Inflammatory macrophage (primary cell): Measurements from ENCODE around the gene LHFPL2.

Source experiments
- DNase-seq, 2 donors: peaks; one replicate each; pipeline ENCODE4 v3.0.0-alpha.2; 2020 to 2022

Gene LHFPL2

DNA sequence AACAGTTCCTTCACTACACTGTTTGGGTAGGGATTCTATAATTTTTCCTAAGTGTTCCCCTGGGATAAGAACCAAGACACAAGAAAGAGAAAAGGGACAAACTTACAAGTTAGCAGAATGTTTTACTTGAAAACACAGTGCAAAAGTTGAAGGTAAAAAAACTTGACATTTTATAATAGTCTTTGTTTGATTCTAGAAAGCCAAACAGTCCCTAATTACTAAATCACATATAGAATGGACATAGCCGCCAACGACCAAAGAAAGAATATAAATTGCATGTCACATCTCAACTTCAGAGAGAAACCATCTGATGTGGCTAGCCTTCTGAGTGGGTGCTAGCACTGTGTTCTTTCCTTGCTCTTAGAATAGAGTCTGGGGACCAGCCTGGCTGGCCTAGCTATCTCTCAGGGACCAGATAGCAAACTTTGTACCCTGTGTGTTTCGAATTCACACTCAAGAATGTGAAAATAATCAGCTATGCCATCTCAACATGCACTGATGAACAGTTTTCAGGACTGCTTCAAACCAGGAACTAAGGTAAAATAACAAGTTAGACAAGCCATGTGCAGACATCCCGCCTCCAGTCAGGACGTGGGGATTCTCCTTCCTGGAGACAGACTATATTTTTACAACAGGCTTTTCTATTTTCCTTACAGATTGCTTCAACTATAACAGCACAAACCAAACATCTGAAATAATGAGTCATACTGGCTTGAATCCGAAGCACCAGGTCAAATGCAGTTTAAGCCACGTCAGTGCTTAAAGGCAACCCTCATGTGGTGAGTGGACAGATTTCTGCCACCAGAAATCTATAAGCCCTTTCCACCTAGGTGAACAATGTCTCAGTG, 53.7 kb downstream of the LHFPL2 start:
- peak; percentile 76 for DNase-seq

DNA sequence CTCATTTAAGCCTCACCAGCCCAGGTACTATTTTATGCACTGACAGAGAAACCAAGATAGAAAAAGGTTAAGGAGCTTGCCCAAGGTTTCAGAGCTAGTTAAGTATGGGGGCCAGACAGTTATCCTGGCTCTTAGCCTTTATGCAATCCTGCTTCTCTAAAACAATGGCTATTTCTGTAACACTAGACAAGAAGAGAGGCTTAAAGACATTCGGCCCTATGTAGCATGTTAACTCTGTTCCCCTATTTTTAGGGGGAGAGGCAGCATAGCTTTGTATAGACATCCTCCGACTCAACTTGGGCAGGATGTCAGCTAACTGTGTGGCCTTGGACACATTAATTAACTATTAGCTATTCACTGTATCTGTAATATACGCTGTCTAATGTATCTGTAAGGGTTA, 54.6 kb downstream of the LHFPL2 start:
- peak; percentile 30 to 69 for DNase-seq

DNA sequence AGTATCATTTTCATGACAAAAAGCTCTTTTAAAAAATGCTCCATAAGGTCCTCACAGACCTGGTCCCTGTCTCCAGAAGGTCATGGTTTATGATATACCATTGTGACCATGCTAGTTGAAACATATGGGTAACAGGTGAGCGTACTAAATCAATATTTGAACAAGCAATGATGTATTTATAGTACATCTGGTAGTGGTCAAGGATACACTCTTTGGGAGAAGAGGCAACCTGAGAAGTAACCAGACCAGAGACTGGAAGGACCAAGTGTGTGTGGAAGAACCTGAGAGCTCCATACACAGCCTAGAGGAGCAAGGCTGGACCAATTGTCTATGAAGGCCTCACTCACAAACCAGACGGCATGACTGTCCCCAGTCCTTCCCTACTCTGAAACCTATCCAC, 55.1 kb downstream of the LHFPL2 start:
- no peak for DNase-seq

GRCh38 chr5:78592735-78593386, 55.7 kb downstream of the LHFPL2 start:
- DNase-seq: no peak

DNA sequence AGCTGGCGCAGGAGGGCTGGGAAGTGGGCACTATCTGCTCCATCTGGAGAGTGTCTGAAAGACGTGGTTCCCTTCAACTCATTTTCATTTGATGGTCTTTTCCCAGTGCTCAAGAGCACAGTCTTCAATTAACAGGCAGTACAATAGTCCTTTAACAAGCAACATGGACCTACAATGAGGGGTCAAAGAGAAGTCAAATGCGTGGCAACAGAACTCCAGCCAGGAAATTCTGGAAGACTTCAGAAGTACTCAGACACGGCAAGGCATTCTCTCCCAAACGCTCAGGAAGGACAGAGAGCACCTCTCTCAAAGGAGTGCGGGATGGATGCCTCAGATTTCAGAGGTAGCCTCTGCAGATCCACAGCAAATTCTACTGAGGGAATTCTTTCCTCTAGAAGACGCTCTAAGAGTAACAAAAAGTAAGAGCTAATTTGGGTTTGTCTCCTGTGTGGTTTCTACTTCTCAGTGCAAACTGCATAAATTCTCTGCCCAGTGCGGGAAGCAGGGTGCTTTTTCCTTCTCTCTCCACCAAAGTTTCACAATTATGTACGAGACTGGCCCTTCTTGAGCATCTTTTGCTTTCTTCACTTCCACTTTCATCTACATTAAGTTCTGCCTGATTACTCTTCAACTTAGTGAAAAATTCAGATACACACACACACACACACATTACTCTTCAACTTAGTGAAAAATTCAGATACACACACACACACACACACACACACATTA, 56.4 kb downstream of the LHFPL2 start:
- DNase-seq: peak; percentile 24 to 51

- peak; percentile 51 to 69 for DNase-seq
Observed at GRCh38 chr5:78591138-78591612, 57.4 kb downstream of the LHFPL2 start.

DNA sequence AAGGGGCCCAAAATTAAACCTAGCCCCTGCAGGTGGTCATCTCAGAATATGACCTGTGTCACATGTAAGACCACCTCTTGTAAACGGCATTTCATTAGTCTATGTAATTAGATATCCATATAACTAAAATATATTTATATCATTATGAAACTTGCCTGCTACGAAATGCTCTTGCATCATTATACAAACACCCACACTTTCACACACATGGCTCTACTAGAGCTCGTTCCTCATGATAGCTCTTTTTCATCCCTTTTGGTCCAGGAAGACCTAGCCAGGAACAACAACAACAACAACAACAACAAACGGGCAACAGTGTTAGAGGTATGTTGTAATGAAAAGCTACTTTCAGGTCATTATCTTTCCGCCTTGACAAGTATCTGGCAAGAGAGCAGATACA, 58.6 kb downstream of the LHFPL2 start:
- peak; percentile 65 to 68 for DNase-seq

- no peak for DNase-seq
Observed at GRCh38 chr5:78588507-78588906, 60.1 kb downstream of the LHFPL2 start.

GRCh38 chr5:78587775-78588291, 60.7 kb downstream of the LHFPL2 start:
- DNase-seq: peak; percentile 55 to 61

- DNase-seq: no peak
Observed at GRCh38 chr5:78587081-78587774, 61.3 kb downstream of the LHFPL2 start.

GRCh38 chr5:78586251-78586650, 62.3 kb downstream of the LHFPL2 start:
- peak; percentile 73 to 85 for DNase-seq

DNA sequence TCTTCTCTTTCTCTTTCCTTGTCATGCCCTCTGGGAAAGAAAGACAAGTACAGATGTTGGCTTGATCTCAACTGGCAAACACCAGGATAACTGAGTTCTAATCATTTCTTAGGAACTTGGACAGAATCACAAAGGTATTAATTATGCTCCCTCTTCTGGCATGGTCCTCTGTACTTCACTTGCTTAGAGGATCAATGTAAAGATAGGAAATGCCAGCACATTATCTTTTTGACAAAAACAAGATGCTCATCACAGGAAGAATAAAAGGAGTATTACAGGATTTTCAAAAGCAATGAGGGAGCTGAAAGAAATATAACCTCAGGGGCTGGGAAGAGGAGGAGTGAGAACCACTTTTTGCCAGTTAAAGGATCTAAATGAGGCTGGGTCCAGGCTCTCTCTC, 70.6 kb downstream of the LHFPL2 start:
- DNase-seq: no peak

DNA sequence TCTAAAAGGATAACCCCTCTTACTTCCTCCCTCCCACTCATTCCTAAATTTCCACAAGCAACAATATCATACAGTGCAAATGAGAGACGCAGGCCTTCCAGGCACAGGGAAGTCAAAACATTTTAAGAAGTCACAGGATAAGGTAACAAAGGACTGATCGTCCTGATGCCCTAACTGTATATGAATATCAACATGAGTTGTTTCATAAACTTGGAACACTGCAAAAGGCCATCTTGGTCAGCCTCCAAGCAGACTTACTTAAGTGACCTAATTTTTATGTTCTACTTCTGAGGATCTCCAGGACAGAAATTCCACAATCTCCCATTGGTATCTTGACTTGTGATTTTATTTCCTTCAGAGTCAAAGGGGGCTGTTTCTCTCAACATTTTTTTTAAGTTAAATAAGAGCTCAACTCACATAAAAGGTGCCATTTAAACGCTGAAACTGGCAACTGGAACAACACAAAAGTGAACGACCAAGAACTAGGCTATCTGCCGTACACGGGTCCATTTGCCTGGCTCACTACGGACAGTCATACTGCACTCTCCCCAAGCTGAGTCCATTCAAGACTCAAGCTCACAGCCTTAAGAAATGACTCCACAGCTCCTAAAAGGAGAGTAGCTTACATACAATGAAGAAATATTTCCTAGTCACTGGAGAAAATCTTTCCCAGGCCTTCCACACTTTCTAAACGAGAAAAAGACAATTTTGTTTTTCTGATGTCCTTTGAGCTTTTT, 71.3 kb downstream of the LHFPL2 start:
- DNase-seq: peak; percentile 25 to 38

- DNase-seq: no peak
Observed at GRCh38 chr5:78576376-78576775, 72.2 kb downstream of the LHFPL2 start.

DNA sequence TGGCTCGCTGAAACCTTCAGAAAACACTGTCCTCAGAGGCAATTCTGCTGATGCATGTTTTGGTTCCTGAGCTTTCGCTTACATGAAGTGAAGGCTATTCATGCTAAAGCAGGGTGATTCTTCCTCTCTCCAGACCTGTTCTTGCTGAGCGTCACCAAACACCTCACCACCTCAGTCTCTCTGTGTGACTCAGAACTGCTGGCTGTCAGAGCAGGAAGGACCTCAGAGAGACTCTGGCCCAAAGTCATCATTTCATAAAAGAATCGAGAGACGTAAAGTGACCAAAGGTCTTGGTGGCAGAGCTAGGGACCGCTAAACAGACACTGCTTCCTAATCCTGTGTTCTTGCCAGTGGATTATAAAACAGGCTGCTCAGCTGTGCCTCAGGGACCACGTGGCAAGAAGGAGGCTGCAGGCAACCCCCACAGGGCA, 73.8 kb downstream of the LHFPL2 start:
- DNase-seq: peak in 1 of 2 donors; percentile 27

DNA sequence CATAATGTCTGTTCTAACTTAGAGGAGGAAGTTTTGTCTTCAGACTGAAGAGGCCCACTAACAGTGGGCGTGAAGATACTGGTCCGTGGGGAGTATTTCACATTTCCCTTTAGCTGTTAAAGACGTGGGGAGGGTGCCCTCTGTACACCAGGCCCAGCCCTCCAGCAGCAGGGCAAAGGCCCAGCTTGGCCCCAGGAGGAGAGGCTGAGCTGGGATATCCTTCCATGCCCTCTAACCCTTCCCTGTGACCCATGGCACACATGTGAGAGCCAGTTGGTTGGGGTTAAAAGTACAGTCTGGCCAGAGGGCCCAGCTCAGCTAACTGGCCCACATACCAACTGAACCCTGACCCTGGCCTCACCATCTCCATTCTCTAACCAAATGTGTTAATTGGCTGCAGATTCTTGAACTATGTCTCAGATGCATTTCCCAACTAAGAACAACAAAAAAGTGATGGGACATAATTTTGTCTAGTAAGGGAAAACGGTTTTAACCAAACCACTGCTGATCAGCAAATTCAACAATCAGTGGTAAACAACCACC, 74.4 kb downstream of the LHFPL2 start:
- peak; percentile 88 to 90 for DNase-seq

- DNase-seq: no peak
Observed at GRCh38 chr5:78573318-78573717, 75.3 kb downstream of the LHFPL2 start.

DNA sequence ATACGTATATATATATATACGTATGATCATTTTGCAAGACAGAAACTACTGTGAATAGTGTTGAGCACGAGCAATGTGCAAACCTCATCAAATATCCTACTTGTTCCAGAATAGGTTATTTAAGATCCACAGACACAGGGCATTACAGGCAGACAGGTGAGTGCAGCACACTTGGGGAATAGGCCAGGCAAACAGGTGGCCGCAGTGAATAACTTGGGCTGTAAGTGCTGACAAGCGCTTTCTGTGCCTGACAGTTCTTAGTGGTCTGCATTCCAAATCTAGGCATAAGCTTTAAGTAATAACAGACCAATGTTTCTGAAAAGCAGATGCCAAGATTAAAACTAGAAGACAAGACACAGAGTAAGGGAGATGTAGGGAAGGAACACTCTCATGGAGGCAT, 77.9 kb downstream of the LHFPL2 start:
- DNase-seq: no peak

DNA sequence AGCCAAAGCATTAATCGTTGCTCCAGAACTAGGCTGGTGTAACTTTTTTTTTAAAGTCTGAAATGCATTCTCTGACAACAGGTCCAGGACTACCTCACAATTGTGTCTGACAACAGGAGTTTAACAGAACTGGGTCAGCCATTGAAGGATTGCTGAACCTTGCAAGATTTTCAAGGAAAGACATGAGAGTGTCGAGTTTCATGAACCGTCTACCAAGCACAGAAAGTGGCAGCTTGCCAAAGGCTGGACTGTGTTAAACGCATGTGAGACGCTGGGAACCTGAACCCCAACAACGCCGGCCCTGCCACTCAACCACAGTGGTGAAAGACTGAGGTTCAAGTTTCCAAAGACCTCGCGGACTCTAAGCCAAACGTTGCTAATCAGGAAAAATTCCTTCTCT, 79.1 kb downstream of the LHFPL2 start:
- no peak for DNase-seq

DNA sequence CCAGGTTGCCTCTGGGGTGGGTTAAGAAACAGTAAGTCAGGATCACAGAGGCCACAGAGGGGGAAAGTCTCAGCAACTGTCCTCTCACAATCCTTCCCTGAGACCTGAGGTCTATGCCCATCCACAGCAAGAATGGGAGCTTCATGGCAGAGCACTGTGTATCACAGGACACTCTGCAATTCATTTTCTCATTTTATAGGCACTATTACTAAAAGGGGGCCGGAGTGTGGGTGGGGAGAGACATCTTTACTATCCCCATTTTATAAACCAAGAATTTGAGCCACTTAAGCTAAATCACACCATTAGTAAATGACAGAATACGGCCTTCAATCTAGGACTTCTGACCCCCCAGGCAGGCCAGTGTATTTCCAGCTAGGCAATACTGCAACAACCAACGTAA, 79.9 kb downstream of the LHFPL2 start:
- DNase-seq: no peak

GRCh38 chr5:78568212-78568611, 80.4 kb downstream of the LHFPL2 start:
- no peak for DNase-seq
